ENCODE results near the gene SVOPL. TPM values are rescaled to one million over a fixed set of nuclear protein-coding genes. Genes with fewer than 3 reads are reported as not detected.

SVOPL gene
- total RNA-seq, 1 experiment from 2014 or later = 1.1 TPM

DNA sequence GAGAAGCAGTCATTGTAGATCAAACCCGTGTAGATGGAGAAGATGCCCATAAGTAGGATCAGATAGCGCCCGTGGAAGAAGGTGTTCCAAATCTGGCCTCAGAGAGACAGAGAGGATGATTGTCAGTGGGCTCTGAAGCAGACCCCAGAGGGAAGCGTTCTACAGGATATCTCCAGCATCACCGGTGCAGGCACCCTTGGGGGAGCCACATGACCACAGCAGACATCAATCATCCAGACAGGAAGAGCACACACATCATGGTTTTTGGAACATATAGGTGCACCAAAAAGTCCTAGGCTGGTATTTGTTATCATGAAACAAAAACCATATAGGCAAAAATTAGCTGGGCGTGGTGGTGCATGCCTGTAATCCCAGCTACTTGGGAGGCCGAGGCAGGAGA is 44.0 kb upstream of the SVOPL start:
- Histone ChIP-seq H3K9ac (ENCODE audit: extremely low read depth, insufficient read length, low read length) (no peak overlapping the region), H2BK12ac (ENCODE audit: insufficient read length, low read depth, low read length) (no peak overlapping the region), H3K27me3 (ENCODE audit: insufficient read depth, low read length) (no peaks in the 10 kb centered on the region), H2BK5ac (ENCODE audit: insufficient read length, low read length) (no peak overlapping the region), H3K56ac (ENCODE audit: insufficient read length, low read depth, low read length) (no peak overlapping the region), H3K4ac (ENCODE audit: low read depth, low read length) (no peak overlapping the region), H2BK120ac (ENCODE audit: low read depth, low read length, poor library complexity, severe bottlenecking) (no peak overlapping the region), H3K18ac (ENCODE audit: insufficient read length, low read depth, low read length) (no peak overlapping the region), H2AK5ac (ENCODE audit: insufficient read length, low read length) (no peak overlapping the region), H3K4me1 (ENCODE audit: insufficient read depth, low read length) (no peaks in the 10 kb centered on the region), H3K79me1 (ENCODE audit: insufficient read depth, low read depth, low read length, poor library complexity, severe bottlenecking) (no peaks in the 10 kb centered on the region), H3T11ph (ENCODE audit: low read length) (no peak overlapping the region), H3K23ac (ENCODE audit: insufficient read length, low read depth, low read length) (no peak overlapping the region), H3K14ac (ENCODE audit: insufficient read depth, low read length) (no peak overlapping the region), H3K4me2 (ENCODE audit: insufficient read depth, insufficient read length, low read length) (no peak overlapping the region), H4K5ac (ENCODE audit: insufficient read length, low read depth, low read length) (no peak overlapping the region), H2AFZ (ENCODE audit: low read length) (no peak overlapping the region), H3K27ac (ENCODE audit: insufficient read length, low read depth, low read length) (no peak overlapping the region), H4K20me1 (ENCODE audit: control insufficient read depth, insufficient read depth, insufficient read length) (no peaks in the 10 kb centered on the region), H3K23me2 (ENCODE audit: insufficient read length, low read depth, low read length, poor library complexity, severe bottlenecking) (no peaks in the 10 kb centered on the region), H2BK15ac (ENCODE audit: low read depth, low read length) (no peak overlapping the region), H4K8ac (replicated peaks; ENCODE audit: insufficient read length, low read depth, low read length) (no peak overlapping the region), H2BK20ac (ENCODE audit: low read depth, low read length, poor library complexity, severe bottlenecking) (no peak overlapping the region), H4K91ac (ENCODE audit: insufficient read length, low read depth, low read length) (no peak overlapping the region), H3K79me2 (ENCODE audit: insufficient read depth, low read length) (no peaks in the 10 kb centered on the region), H3K9me3 (ENCODE audit: control insufficient read depth, low read depth, low read length) (no peaks in the 10 kb centered on the region)
- Mint-ChIP-seq H3K36me3 (ENCODE audit: insufficient read depth in 1 of 3, low read depth in 3 of 3) (no peaks in the 10 kb centered on the region), H3K27ac (no peak overlapping the region), H3K9me3 (no peaks in the 10 kb centered on the region), H3K27me3 (ENCODE audit: low read depth) (no peaks in the 10 kb centered on the region; the same call in 1 of the 2 replicates), H3K4me1 (peaks cover 2 to 10% of the 10 kb centered on the region in 2 experiments; a peak in 3 of 4 replicates), H3K4me3 (no peak overlapping the region; a peak in 1 of 5 replicates)
- DNase-seq = no peak
- WGBS (ENCODE audit: extremely low coverage, insufficient read length, low lambda C conversion rate) = no CpG with 5 or more reads among the region's 7 CpGs
- TF ChIP-seq, protein P1, sequence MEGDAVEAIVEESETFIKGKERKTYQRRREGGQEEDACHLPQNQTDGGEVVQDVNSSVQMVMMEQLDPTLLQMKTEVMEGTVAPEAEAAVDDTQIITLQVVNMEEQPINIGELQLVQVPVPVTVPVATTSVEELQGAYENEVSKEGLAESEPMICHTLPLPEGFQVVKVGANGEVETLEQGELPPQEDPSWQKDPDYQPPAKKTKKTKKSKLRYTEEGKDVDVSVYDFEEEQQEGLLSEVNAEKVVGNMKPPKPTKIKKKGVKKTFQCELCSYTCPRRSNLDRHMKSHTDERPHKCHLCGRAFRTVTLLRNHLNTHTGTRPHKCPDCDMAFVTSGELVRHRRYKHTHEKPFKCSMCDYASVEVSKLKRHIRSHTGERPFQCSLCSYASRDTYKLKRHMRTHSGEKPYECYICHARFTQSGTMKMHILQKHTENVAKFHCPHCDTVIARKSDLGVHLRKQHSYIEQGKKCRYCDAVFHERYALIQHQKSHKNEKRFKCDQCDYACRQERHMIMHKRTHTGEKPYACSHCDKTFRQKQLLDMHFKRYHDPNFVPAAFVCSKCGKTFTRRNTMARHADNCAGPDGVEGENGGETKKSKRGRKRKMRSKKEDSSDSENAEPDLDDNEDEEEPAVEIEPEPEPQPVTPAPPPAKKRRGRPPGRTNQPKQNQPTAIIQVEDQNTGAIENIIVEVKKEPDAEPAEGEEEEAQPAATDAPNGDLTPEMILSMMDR (conservative IDR thresholded peaks at IDR 0.05) = no peak
